Neuronal stem cell (in vitro differentiated cells): Measurements from ENCODE around the gene SLC45A3.

Source experiments
- DNase-seq: peaks from one replicate; pipeline ENCODE4 v3.0.0-alpha.2; 2013; ENCODE audit warnings: low spot score
- H2AFZ ChIP-seq: one replicate; pipeline ENCODE4 v1.6.1; 2013; ENCODE audit warnings: mild to moderate bottlenecking, low read length, inconsistent platforms
- H2AK5ac ChIP-seq: 2 replicates; pipeline ENCODE4 v1.6.1; 2013; ENCODE audit warnings: low read depth, mild to moderate bottlenecking, inconsistent platforms, low read length, moderate library complexity, mixed read lengths
- H2BK120ac ChIP-seq: 2 replicates; pipeline ENCODE4 v1.6.1; 2013; ENCODE audit warnings: low read depth, mild to moderate bottlenecking, inconsistent platforms, low read length, moderate library complexity, mixed read lengths
- H2BK12ac ChIP-seq: one replicate; pipeline ENCODE4 v1.6.1; 2013; ENCODE audit warnings: low read length, inconsistent platforms
- H2BK15ac ChIP-seq: 2 replicates; pipeline ENCODE4 v1.6.1; 2013; ENCODE audit warnings: mild to moderate bottlenecking, low read length, inconsistent platforms, mixed read lengths
- H2BK5ac ChIP-seq: one replicate; pipeline ENCODE4 v1.6.1; 2013; ENCODE audit warnings: inconsistent platforms, mild to moderate bottlenecking, low read length, moderate library complexity
- H3K14ac ChIP-seq: one replicate; pipeline ENCODE4 v1.6.1; 2013; ENCODE audit warnings: low read length, inconsistent platforms
- H3K18ac ChIP-seq: 2 replicates; pipeline ENCODE4 v1.6.1; 2013; ENCODE audit warnings: low read length, inconsistent platforms
- H3K23ac ChIP-seq: 2 replicates; pipeline ENCODE4 v1.6.1; 2013; ENCODE audit warnings: low read depth, mild to moderate bottlenecking, mixed read lengths, low read length, inconsistent platforms; ENCODE audit not compliant: poor library complexity
- H3K27ac ChIP-seq: replicated peaks from 3 replicates; pipeline ENCODE4 v1.5.1; 2013; ENCODE audit warnings: low read length, inconsistent platforms
- H3K27me3 ChIP-seq, 3 experiments: 2 replicates each; pipeline ENCODE4 v1.6.1; 2013; ENCODE audit warnings: low read length in 3 of 3, mild to moderate bottlenecking in 2 of 3, inconsistent platforms in 1 of 3, low read depth in 1 of 3, mixed read lengths in 1 of 3, moderate library complexity in 1 of 3; ENCODE audit not compliant: control insufficient read depth in 3 of 3, insufficient read depth in 3 of 3
- H3K36me3 ChIP-seq, 2 donors: replicated peaks in 1 of 2; 2 replicates each; pipeline ENCODE4 v1.6.1; 2013; ENCODE audit warnings: low read length in 2 of 2; ENCODE audit not compliant: control insufficient read depth in 2 of 2, insufficient read depth in 2 of 2
- H3K4ac ChIP-seq: 2 replicates; pipeline ENCODE4 v1.6.1; 2013; ENCODE audit warnings: inconsistent platforms, mild to moderate bottlenecking, low read length, moderate library complexity
- H3K4me1 ChIP-seq, 2 donors: 1 replicate in 1 of 2; 2 replicates in 1 of 2; pipeline ENCODE4 v1.6.1; 2013; ENCODE audit warnings: low read length in 2 of 2, low read depth in 1 of 2; ENCODE audit not compliant: control insufficient read depth in 2 of 2, insufficient read depth in 1 of 2
- H3K4me2 ChIP-seq: one replicate; pipeline ENCODE4 v1.6.1; 2013; ENCODE audit warnings: mild to moderate bottlenecking, low read length, inconsistent platforms; ENCODE audit not compliant: insufficient read depth, poor library complexity, severe bottlenecking
- H3K4me3 ChIP-seq, 2 donors: 2 replicates each; pipeline ENCODE4 v1.5.1; 2013; ENCODE audit warnings: low read length in 2 of 2, mild to moderate bottlenecking in 2 of 2, inconsistent platforms in 1 of 2, moderate library complexity in 1 of 2
- H3K79me1 ChIP-seq: one replicate; pipeline ENCODE4 v1.6.1; 2013; ENCODE audit warnings: low read depth, mild to moderate bottlenecking, inconsistent platforms, low read length, moderate library complexity
- H3K9ac ChIP-seq: one replicate; pipeline ENCODE4 v1.6.1; 2013; ENCODE audit warnings: mild to moderate bottlenecking, low read depth, low read length, inconsistent platforms; ENCODE audit not compliant: poor library complexity
- H3K9me3 ChIP-seq, 2 donors: replicated peaks in 1 of 2; 2 replicates each; pipeline versions ENCODE3 to v1.6.1; 2013; ENCODE audit warnings: low read length in 2 of 2, mild to moderate bottlenecking in 2 of 2, inconsistent platforms in 1 of 2, low read depth in 1 of 2, mixed read lengths in 1 of 2, moderate library complexity in 1 of 2; ENCODE audit not compliant: control insufficient read depth in 2 of 2, insufficient read depth in 1 of 2
- H4K8ac ChIP-seq: one replicate; pipeline ENCODE4 v1.6.1; 2013; ENCODE audit warnings: low read depth, mild to moderate bottlenecking, inconsistent platforms, low read length, moderate library complexity
- H4K91ac ChIP-seq: one replicate; pipeline ENCODE4 v1.6.1; 2013; ENCODE audit warnings: low read length, low read depth, mild to moderate bottlenecking, inconsistent platforms; ENCODE audit not compliant: poor library complexity
- WGBS, 2 donors: extraction: QIAGEN DNeasy Blood & Tissue Kit; methylation state at CpG; one replicate each; pipeline ENCODE4 v1.1.7; 2013; ENCODE audit warnings: missing lambda C conversion rate in 2 of 2, mixed read lengths in 1 of 2; ENCODE audit not compliant: insufficient read length in 2 of 2, insufficient replicate concordance in 1 of 2; ENCODE audit errors: extremely low coverage in 2 of 2; 5-methylcytosine and 5-hydroxymethylcytosine counted together

SLC45A3 gene

GRCh38 chr1:205676597-205676996 is 3.7 kb downstream of the SLC45A3 start:
- H2BK5ac ChIP-seq = no peak overlapping the region
- H4K91ac ChIP-seq = no peak overlapping the region
- no peak overlapping the region for H3K9ac ChIP-seq
- H3K14ac ChIP-seq = no peak overlapping the region
- WGBS, 2 donors = no CpG with 5 or more reads among the region's 3 CpGs
- H2BK120ac ChIP-seq = no peak overlapping the region
- H3K27me3 ChIP-seq = peaks cover 0 to 42% (median 0%) of the 10 kb centered on the region in 3 experiments
- no peak overlapping the region for H3K27ac ChIP-seq
- no peaks in the 10 kb centered on the region for H3K36me3 ChIP-seq
- no peak overlapping the region for H3K23ac ChIP-seq
- no peaks in the 10 kb centered on the region for H3K79me1 ChIP-seq
- no peak overlapping the region for H3K4me3 ChIP-seq
- no peak overlapping the region for H4K8ac ChIP-seq
- DNase-seq = no peak
- H2BK12ac ChIP-seq = no peak overlapping the region
- H3K9me3 ChIP-seq = no peaks in the 10 kb centered on the region
- H2AFZ ChIP-seq = no peak overlapping the region
- H3K18ac ChIP-seq = no peak overlapping the region
- H3K4me1 ChIP-seq = peaks cover 23 to 28% of the 10 kb centered on the region in 2 donors
- no peak overlapping the region for H2BK15ac ChIP-seq
- no peak overlapping the region for H3K4ac ChIP-seq
- peak overlapping the region; percentile 52 for H2AK5ac ChIP-seq
- H3K4me2 ChIP-seq = no peak overlapping the region

- Histone ChIP-seq H2BK120ac (no peak overlapping the region), H3K4me1 (peaks cover 27 to 33% of the 10 kb centered on the region in 2 donors), H3K9me3 (no peaks in the 10 kb centered on the region), H2BK5ac (no peak overlapping the region), H3K4me3 (no peak overlapping the region), H3K27me3 (peaks cover 0 to 36% (median 0%) of the 10 kb centered on the region in 3 experiments), H2BK12ac (peak overlapping the region; percentile 48), H3K18ac (no peak overlapping the region), H2AFZ (no peak overlapping the region), H3K36me3 (no peaks in the 10 kb centered on the region), H4K8ac (no peak overlapping the region), H4K91ac (peak overlapping the region; percentile 4), H2BK15ac (peak overlapping the region; percentile 31), H3K79me1 (no peaks in the 10 kb centered on the region), H3K27ac (no peak overlapping the region), H2AK5ac (peak overlapping the region; percentile 52), H3K4ac (no peak overlapping the region), H3K23ac (no peak overlapping the region), H3K4me2 (no peak overlapping the region), H3K9ac (peak overlapping the region; percentile 34), H3K14ac (no peak overlapping the region)
- no CpG with 5 or more reads among the region's 5 CpGs for WGBS, 2 donors
- DNase-seq = no peak
Measured at GRCh38 chr1:205676002-205676401, 4.3 kb downstream of the SLC45A3 start.

- no peaks in the 10 kb centered on the region for H3K36me3 ChIP-seq
- no peak overlapping the region for H2BK15ac ChIP-seq
- peaks cover 32 to 34% of the 10 kb centered on the region in 2 donors for H3K4me1 ChIP-seq
- H3K18ac ChIP-seq = no peak overlapping the region
- H3K27ac ChIP-seq = no peak overlapping the region
- peak overlapping the region; percentile 52 for H2AK5ac ChIP-seq
- no peak overlapping the region for H4K8ac ChIP-seq
- no peak overlapping the region for H4K91ac ChIP-seq
- no peak overlapping the region for H2BK120ac ChIP-seq
- no peaks in the 10 kb centered on the region for H3K9me3 ChIP-seq
- no peak overlapping the region for H2BK5ac ChIP-seq
- DNase-seq = no peak
- no peak overlapping the region for H3K4me2 ChIP-seq
- no peak overlapping the region for H2BK12ac ChIP-seq
- no peak overlapping the region for H3K14ac ChIP-seq
- peaks cover 0 to 31% (median 0%) of the 10 kb centered on the region in 3 experiments for H3K27me3 ChIP-seq
- H2AFZ ChIP-seq = no peak overlapping the region
- H3K79me1 ChIP-seq = no peaks in the 10 kb centered on the region
- H3K23ac ChIP-seq = no peak overlapping the region
- H3K4me3 ChIP-seq = no peak overlapping the region
- no CpG with 5 or more reads among the region's 4 CpGs for WGBS, 2 donors
- H3K9ac ChIP-seq = no peak overlapping the region
- no peak overlapping the region for H3K4ac ChIP-seq
Measured at GRCh38 chr1:205675247-205675646, 5.1 kb downstream of the SLC45A3 start.

GRCh38 chr1:205672970-205673369 is 7.3 kb downstream of the SLC45A3 start:
- no peak overlapping the region for H4K8ac ChIP-seq
- no peak overlapping the region for H2AK5ac ChIP-seq
- no peak overlapping the region for H4K91ac ChIP-seq
- H3K4me3 ChIP-seq = no peak overlapping the region
- no peak overlapping the region for H3K14ac ChIP-seq
- no CpG with 5 or more reads among the region's 4 CpGs for WGBS, 2 donors
- no peak overlapping the region for H3K4ac ChIP-seq
- no peak overlapping the region for H2BK15ac ChIP-seq
- no peak overlapping the region for H3K27ac ChIP-seq
- peaks cover 0 to 16% (median 0%) of the 10 kb centered on the region in 3 experiments for H3K27me3 ChIP-seq
- no peak overlapping the region for H3K18ac ChIP-seq
- no peak overlapping the region for H2BK5ac ChIP-seq
- H3K79me1 ChIP-seq = no peaks in the 10 kb centered on the region
- no peak overlapping the region for H2AFZ ChIP-seq
- H3K36me3 ChIP-seq = no peaks in the 10 kb centered on the region
- no peak overlapping the region for H2BK12ac ChIP-seq
- H3K9ac ChIP-seq = no peak overlapping the region
- H3K4me1 ChIP-seq = peaks cover 38 to 47% of the 10 kb centered on the region in 2 donors
- no peaks in the 10 kb centered on the region for H3K9me3 ChIP-seq
- DNase-seq = no peak
- H3K4me2 ChIP-seq = no peak overlapping the region
- no peak overlapping the region for H3K23ac ChIP-seq
- H2BK120ac ChIP-seq = no peak overlapping the region
